Ascending aorta (tissue), 2 donors: Measurements from ENCODE around the gene NEK3. TPM values are rescaled to one million over a fixed set of nuclear protein-coding genes. Genes with fewer than 3 reads are reported as not detected.
"Not testable (repeated sequence)": the region's sequence is repeated elsewhere in the genome, so short reads cannot be mapped to it uniquely, and the experiment has no call there.

ENCODE experiments used
- DNase-seq, 2 donors: peaks; one replicate each; pipeline ENCODE4 v3.0.0-alpha.2; 2019; ENCODE audit warnings: low spot score in 2 of 2
- H3K27ac ChIP-seq, 2 donors: fragments of 200-600 bp; sonication (generic); one replicate each; pipeline ENCODE4 v1.5.1; 2016 to 2017; ENCODE audit warnings: mild to moderate bottlenecking in 1 of 2
- H3K27me3 ChIP-seq: fragments of 200-600 bp; sonication (generic); one replicate; pipeline ENCODE4 v1.5.1; 2017
- H3K36me3 ChIP-seq, 2 donors: fragments of 200-600 bp; sonication (generic); one replicate each; pipeline ENCODE4 v1.5.1; 2016
- H3K4me1 ChIP-seq, 2 donors: fragments of 200-600 bp; sonication (generic); one replicate each; pipeline ENCODE4 v1.5.1; 2016 to 2017; ENCODE audit warnings: mild to moderate bottlenecking in 1 of 2
- H3K4me3 ChIP-seq, 2 donors: fragments of 200-600 bp; sonication (generic); one replicate each; pipeline ENCODE4 v1.5.1; 2016 to 2017; ENCODE audit warnings: mild to moderate bottlenecking in 1 of 2
- H3K9me3 ChIP-seq, 2 donors: fragments of 200-600 bp; sonication (generic); one replicate each; pipeline ENCODE4 v1.5.1; 2016
- CTCF ChIP-seq, 3 experiments: fragments of 200-600 bp in 2 of 3; fragments of 450-650 bp in 1 of 3; sonication (generic) in 2 of 3; IDR thresholded peaks; one replicate each; pipeline ENCODE4 v1.5.1; 2016 to 2019; ENCODE audit warnings: antibody characterized with exemption in 3 of 3, mild to moderate bottlenecking in 1 of 3, moderate library complexity in 1 of 3
- intact Hi-C: fragments of 100-400 bp; cut with DNase I; formaldehyde crosslinking; loops from one replicate; pipeline ENCODE4 v1.15.1; 2023
- total RNA-seq: library from RNA; depleted of rRNA; stranded (reverse); fragments of >200 nt; gene quantifications from one replicate; pipeline ENCODE4 v1.1.0, GENCODE V29; 2016

Gene NEK3
- total RNA-seq, 1 donor from 2014 or later = 4.7 TPM

- DNase-seq = no peak
- TF ChIP-seq CTCF (IDR thresholded peaks at IDR 0.05) = no peak
- intact Hi-C loops = no loop called here
- no peaks in the 10 kb centered on the region for H3K9me3 ChIP-seq
- H3K4me1 ChIP-seq = peaks cover 0 to 2% of the 10 kb centered on the region in 2 donors
- H3K36me3 ChIP-seq = peaks cover 27 to 30% of the 10 kb centered on the region in 2 donors
- no peak overlapping the region for H3K4me3 ChIP-seq
- H3K27ac ChIP-seq = no peak overlapping the region
- H3K27me3 ChIP-seq = no peaks in the 10 kb centered on the region
Measured at GRCh38 chr13:52165411-52165810, 6.0 kb upstream of the NEK3 start.

GRCh38 chr13:52164989-52165388, 5.6 kb upstream of the NEK3 start:
- Histone ChIP-seq H3K4me1 (peaks cover 0 to 2% of the 10 kb centered on the region in 2 donors), H3K27ac (no peak overlapping the region), H3K9me3 (no peaks in the 10 kb centered on the region), H3K36me3 (peaks cover 23 to 26% of the 10 kb centered on the region in 2 donors), H3K4me3 (no peak overlapping the region), H3K27me3 (no peaks in the 10 kb centered on the region)
- intact Hi-C loops = no loop called here
- no peak for TF ChIP-seq CTCF (IDR thresholded peaks at IDR 0.05)
- no peak for DNase-seq

DNA sequence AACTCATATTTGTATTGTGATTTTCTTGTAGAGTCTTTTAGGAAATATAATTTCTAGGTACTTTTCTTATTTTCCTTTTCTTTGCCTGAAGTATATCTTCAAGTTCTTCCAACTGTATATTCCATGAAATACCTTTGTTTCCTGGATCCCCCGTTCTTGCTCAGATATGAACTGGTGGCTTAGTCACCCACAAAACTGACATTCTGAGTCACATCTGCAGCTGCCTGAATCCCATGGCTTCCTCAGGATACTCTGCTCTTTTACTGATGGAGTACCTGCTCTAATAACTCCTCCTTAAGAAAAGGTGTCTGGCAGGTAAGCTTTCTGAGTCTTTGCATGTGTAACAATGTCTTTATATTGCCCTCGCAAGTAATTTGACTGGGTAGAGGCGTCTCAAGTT, 4.5 kb upstream of the NEK3 start:
- H3K27me3 ChIP-seq, H3K4me1 ChIP-seq, H3K4me3 ChIP-seq, intact Hi-C loops, H3K9me3 ChIP-seq, DNase-seq, H3K27ac ChIP-seq: not testable (repeated sequence)
- H3K36me3 ChIP-seq = peaks cover 17 to 19% of the 10 kb centered on the region in 2 donors

GRCh38 chr13:52162279-52163101, 3.1 kb upstream of the NEK3 start:
- Histone ChIP-seq H3K27me3 (no peaks in the 10 kb centered on the region), H3K9me3 (no peaks in the 10 kb centered on the region), H3K27ac (no peak overlapping the region), H3K4me1 (peaks cover 0 to 2% of the 10 kb centered on the region in 2 donors), H3K4me3 (no peak overlapping the region), H3K36me3 (peaks cover 5 to 10% of the 10 kb centered on the region in 2 donors)
- intact Hi-C loops = no loop called here
- no peak for TF ChIP-seq CTCF (IDR thresholded peaks at IDR 0.05)
- DNase-seq = no peak

GRCh38 chr13:52161181-52161646, 1.8 kb upstream of the NEK3 start:
- Histone ChIP-seq H3K4me1 (peaks cover 0 to 2% of the 10 kb centered on the region in 2 donors), H3K9me3 (no peaks in the 10 kb centered on the region), H3K27ac (no peak overlapping the region), H3K27me3 (no peaks in the 10 kb centered on the region), H3K36me3 (peaks cover 2 to 7% of the 10 kb centered on the region in 2 donors), H3K4me3 (no peak overlapping the region)
- TF ChIP-seq CTCF (IDR thresholded peaks at IDR 0.05) = no peak
- intact Hi-C loops = no loop called here
- DNase-seq = no peak

- H3K4me1 ChIP-seq = peaks cover 0 to 2% of the 10 kb centered on the region in 2 donors
- H3K36me3 ChIP-seq = peaks cover 0 to 3% of the 10 kb centered on the region in 2 donors
- TF ChIP-seq CTCF (IDR thresholded peaks at IDR 0.05) = no peak
- no peak overlapping the region for H3K4me3 ChIP-seq
- H3K27me3 ChIP-seq = no peaks in the 10 kb centered on the region
- no peak for DNase-seq
- no peak overlapping the region for H3K27ac ChIP-seq
- no peaks in the 10 kb centered on the region for H3K9me3 ChIP-seq
- intact Hi-C loops = no loop called here
Measured at GRCh38 chr13:52160506-52160905, 1.1 kb upstream of the NEK3 start.
